SKM-1 treated with dmso at 0.1 percent for 144 hours (cell line): ENCODE measurements around the gene CLASP2.
A peak's percentile ranks its signal among the peaks of the same experiment; 100 is the strongest.
"Not testable (repeated sequence)": the region's sequence is repeated elsewhere in the genome, so short reads cannot be mapped to it uniquely, and the experiment has no call there.

Experiments used
- DNase-seq: peaks from one replicate; lab custom pipeline; 2025; ENCODE audit not compliant: unreplicated experiment; lab: John Stamatoyannopoulos, UW

CLASP2 gene

DNA sequence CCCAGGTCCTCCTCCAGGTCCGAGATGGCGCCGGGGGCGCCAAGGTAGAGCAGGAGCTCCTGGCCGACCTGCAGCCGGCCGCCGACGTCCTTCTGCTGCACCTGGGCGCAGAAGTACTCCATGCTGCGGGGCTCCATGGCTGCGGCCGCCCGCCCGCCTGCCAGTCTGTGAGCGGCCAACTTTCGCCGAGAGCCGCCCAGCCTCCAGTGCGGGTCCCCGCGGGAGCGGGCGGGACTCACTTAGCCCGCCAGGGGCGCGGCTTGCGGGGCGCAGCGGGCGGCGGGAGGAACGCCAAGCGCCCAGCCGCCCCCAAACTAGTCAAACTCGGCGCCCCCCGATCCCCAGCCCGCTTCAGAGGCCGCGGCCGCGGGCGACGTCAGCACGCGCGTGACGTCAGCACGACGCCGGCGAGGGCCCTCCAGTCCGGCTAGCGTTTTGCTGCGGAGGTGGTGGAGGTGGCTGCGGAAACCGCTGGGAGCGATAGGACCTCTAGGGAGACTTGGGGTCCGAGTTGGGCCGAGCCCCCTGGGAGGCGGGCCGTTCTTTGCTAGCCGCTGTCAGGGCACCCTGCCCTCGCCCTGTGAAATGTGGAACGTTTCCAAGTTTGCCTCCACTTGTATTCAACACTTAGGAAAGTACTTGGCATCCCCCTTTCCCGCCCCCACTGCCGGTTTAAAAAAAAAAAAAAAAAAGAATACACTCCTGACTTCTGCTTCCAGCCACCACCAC, at the start of gene CLASP2:
Gene CLASP2 (minus strand): TSS at position 389 of the 729 bp plus-strand sequence. CDS start 252 bp downstream, at position 137.
- peak; percentile 72 for DNase-seq

DNA sequence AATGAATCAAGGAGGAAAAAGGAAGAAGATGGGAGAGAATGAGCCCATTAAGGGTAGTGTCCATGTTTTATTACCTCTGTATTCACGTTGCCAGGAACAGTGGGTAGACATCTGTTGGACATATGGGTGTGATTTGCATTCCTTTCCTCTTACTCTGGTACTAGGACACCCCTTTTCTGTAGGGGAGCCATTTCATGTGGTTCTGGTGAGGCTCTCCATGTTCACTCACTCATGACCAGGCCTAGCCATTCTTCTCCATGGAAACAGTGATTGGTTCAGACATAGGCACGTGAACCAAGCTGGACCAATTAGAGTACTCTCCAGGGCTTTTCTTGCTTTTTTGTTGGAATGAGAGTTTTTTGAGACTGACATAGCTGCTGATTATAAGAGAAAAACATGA, 40.8 kb upstream of the CLASP2 start:
- DNase-seq, result no peak

DNA sequence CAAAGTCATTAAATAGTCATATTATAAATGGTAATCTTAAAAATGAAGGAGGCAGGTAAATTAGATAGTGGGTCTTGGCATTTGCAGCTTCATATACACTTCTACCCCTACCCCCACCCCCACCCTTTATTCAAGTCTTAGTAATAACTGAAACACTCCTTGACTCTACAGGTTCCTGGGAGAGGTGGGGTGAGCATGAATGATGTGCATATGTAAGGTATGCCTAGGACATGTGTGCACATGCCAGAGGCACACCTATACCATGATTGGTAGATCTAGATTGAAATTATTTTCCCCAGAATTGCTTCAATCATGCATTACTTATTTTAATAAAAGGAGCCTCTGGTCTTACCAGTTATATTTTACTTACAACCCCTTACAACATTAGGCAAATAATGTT, 40.2 kb upstream of the CLASP2 start:
- no peak for DNase-seq

- DNase-seq, result not testable (repeated sequence)
Observed at GRCh38 chr3:33754391-33754790, 36.3 kb upstream of the CLASP2 start.

GRCh38 chr3:33751336-33751735, 33.3 kb upstream of the CLASP2 start:
- DNase-seq, result no peak

DNA sequence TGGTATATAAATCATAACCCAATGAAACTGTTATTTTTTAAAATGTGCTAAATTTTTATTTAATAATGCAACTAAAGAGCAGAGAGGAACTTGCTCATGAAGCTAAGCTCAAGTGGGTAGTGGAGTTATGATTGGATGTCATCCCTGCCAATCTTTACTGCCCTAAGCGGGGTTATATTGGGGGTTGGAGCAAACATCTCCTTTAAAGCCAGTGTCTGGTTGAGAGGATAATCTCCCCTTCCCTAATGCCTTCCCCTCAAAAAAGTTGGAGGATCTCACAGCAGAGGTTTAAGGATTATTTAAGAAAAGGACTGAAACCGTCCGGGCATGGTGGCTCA, 32.1 kb upstream of the CLASP2 start:
- DNase-seq, result no peak

DNA sequence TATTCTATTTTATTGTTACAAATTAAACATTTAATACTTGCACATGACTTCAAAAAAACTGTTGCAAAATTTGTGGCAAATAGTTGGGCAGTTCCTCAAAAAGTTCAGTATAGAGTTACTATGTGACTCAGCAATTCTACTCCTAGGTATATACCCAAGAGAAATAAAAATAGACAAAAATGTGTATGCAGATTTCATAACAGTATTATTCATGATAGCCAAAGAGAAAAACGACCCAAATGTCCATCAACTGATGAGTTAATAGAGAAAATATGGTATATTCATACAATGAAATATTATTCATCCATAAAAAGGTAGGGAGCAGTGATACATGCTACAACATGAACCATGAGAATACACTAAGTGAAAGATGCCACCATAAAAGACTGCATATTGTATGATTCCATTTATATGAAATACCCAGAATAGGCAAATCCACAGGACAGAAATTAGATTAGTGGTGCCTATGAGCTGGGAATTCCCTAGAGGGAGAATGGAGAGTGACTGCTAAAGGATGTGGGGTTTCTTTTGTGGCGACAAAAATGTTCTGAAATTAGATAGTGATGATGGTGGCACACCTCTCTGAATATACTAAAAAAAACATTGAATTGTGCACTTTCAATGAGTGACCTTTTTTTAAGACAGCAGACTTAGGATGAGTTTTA, 31.6 kb upstream of the CLASP2 start:
- peak; percentile 86 for DNase-seq

DNA sequence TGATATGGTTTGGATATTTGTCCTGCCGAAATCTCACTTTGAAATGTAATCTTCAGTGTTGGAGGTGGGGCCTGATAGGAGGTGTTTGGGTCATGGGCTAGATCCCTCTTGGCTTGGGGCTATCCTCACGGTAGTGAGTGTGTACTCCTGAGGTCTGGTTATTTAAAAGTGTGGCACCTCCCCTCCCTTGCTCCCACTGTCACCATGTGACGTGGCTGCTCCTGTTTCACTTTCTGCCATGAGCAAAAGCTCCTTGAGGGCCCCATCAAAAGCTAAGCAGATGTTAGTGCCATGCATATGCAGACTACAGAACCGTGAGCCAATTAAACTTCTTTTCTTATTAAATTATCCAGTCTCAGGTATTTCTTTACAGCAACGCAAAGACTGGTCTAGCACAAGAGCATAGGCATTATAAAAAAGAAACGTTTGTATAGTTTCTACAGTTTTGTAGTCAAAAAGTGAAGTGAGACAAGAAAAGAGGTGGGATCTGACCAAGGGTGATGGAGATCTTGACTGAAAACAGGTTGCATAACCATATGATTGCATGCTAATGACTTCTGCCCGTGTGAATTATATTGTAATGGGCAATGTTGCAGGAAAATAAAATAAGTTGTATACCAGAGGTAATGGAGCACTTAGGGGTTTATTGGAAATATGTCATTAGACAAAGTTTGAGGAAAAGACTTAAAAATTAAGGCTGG, 28.5 kb upstream of the CLASP2 start:
- no peak for DNase-seq

DNA sequence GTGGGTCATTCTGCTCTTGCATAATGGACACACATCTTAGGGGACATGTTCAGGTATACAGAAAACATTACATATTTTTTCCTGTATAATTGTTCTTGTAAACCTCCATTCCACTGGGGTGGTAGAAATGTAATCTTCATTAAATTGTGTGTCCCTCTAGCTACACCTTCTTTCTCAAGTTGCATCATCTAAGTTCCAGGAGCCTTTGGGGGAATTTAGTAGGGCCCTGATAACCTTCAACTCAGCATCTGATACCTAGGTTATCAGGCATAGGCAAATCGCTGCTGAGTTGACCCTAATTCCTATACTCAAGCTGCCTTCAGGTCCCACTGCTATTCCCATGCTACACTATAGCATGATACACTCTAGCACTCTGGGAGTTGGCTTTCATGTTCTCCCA, 19.1 kb upstream of the CLASP2 start:
- no peak for DNase-seq

GRCh38 chr3:33732394-33732793, 14.3 kb upstream of the CLASP2 start:
- DNase-seq, result no peak

DNA sequence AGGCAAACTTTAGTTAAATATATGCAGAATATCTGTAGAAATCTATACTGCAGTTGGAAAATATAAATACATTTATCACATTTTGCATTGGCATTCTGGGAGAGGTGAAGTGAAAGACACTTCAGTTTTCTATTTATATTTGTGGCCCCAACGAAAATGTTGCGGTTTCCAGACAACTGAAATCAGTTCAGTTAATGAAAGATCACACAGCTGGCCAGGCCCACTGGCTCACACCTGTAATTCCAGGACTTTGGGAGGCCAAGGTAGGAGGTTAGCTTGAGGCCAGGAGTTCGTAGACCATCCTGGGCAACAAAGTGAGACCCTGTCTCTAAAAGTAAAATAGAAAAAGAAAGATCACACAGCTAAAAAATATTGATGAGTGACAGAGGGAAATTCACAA, 11.9 kb upstream of the CLASP2 start:
- no peak for DNase-seq

- no peak for DNase-seq
Observed at GRCh38 chr3:33724256-33724655, 6.2 kb upstream of the CLASP2 start.

GRCh38 chr3:33722626-33723370, 4.7 kb upstream of the CLASP2 start:
- no peak for DNase-seq

GRCh38 chr3:33722191-33722590, 4.1 kb upstream of the CLASP2 start:
- no peak for DNase-seq

DNA sequence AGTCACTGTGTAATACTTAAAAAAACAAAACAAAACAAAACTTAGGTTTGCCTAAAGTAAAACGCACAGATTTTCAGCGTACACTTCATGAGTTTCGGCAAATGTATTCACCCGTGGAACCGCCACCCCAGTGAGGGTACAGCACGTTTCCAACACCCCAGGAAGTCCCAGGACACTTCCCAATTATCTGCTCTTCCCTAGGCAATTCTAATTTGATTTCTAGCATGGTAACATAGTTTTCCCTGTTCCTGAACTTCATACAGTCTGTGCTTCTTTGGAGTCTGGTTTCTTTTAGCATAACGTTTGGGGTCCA, 497 bp upstream of the CLASP2 start:
- no peak for DNase-seq

- peak; percentile 37 for DNase-seq
Observed at GRCh38 chr3:33717616-33717865, 513 bp downstream of the CLASP2 start.

DNA sequence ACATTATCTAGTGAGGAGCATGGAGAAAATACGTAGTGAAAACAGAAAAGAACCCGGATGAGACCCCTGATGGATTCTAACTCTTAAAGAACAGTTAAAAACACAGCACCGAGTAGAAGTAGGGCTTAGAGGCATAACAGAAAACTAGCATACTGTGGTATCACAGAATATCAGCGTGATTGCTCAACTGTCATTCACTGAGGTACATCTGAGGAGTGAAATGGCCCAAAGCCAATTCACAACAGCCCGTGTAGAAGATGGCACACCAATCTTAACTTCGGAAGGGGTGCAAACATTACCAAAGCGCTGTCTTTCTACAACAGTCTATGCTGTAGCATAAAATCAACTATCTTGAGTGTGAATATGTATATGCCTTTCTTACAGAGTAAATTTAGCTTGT, 1.8 kb downstream of the CLASP2 start:
- DNase-seq, result no peak

GRCh38 chr3:33711100-33711499, 7.0 kb downstream of the CLASP2 start:
- DNase-seq, result no peak

DNA sequence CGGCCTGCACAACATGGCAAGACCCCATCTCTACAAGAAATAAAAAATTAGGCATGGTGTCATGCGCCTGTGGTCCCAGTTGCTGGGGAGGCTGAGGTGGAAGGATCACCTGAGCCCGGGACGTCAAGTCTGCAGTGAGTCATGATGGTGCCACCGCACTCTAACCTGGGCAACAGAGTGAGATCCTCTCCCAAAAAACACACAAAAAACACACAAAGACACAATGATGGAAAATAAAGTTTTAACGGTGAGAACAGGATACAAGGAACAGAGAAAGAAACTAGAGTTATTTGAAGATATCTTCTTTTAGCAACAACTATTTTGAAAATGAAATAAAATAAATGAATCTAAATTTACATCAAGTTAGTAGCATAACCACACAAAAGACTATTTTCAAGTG, 12.0 kb downstream of the CLASP2 start:
- DNase-seq, result no peak

GRCh38 chr3:33704891-33705290, 13.2 kb downstream of the CLASP2 start:
- DNase-seq, result no peak

- no peak for DNase-seq
Observed at GRCh38 chr3:33699275-33699674, 18.8 kb downstream of the CLASP2 start.

DNA sequence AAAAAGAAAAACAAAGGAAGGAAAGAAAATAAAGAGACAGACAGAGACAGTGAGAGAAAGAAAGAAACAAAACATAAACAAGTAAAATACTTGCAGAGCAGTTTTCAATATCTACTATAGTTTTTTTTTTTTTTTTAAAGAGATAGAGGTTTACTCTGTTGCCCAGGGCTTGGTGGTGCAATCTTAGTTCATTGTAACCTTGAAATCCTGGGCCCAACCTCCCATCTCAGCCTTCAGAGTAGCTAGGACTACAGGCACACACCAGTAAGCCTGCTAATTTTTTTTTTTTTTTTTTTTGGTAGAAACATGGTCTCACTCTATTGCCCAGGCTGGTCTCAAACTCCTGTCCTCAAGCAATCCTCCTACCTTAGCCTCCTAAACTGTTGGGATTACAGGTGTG, 23.1 kb downstream of the CLASP2 start:
- no peak for DNase-seq
